Measurements from ENCODE around the gene LTBP1.

GRCh38 chr2:33202641-33203522 lies 256.1 kb downstream of the LTBP1 start:
- TF ChIP-seq YY1 (IDR thresholded peaks at IDR 0.05) (no peak), GABPA (IDR thresholded peaks at IDR 0.05 in 1 of 2, conservative IDR thresholded peaks at IDR 0.05 in 1 of 2) (no peak), CTCF (IDR thresholded peaks at IDR 0.05; ENCODE audit: low read depth, low read length, missing input control) (no peak), REST (IDR thresholded peaks at IDR 0.05) (no peak), ZBTB33 (IDR thresholded peaks at IDR 0.05) (no peak), SP1 (IDR thresholded peaks at IDR 0.05) (no peak), HNF4G (IDR thresholded peaks at IDR 0.05) (no peak), JUND (IDR thresholded peaks at IDR 0.05) (no peak), HNF4A (conservative IDR thresholded peaks at IDR 0.05) (no peak), TAF1 (conservative IDR thresholded peaks at IDR 0.05) (no peak), MAX (IDR thresholded peaks at IDR 0.05) (no peak), RXRA (IDR thresholded peaks at IDR 0.05) (no peak)

All from liver (tissue), 3 donors.